Measurements from ENCODE around the gene SLC35B2.
"Not testable (repeated sequence)": the region's sequence is repeated elsewhere in the genome, so short reads cannot be mapped to it uniquely, and the experiment has no call there.

Gene SLC35B2

GRCh38 chr6:44232676-44233566 lies 24.4 kb downstream of the SLC35B2 start:
- no peak for DNase-seq

- DNase-seq, result not testable (repeated sequence)
These were observed 25.9 kb downstream of the SLC35B2 start for GRCh38 chr6:44231426-44231825.

GRCh38 chr6:44230034-44230675 lies 27.2 kb downstream of the SLC35B2 start:
- DNase-seq, result no peak

GRCh38 chr6:44229376-44230033 lies 27.8 kb downstream of the SLC35B2 start:
- no peak for DNase-seq

GRCh38 chr6:44228836-44229235 lies 28.5 kb downstream of the SLC35B2 start:
- DNase-seq, result no peak

GRCh38 chr6:44228433-44228832 lies 28.9 kb downstream of the SLC35B2 start:
- no peak for DNase-seq

- no peak for DNase-seq
These were observed 29.3 kb downstream of the SLC35B2 start for GRCh38 chr6:44228031-44228430.

- DNase-seq, result peak; percentile 57
These were observed 30.1 kb downstream of the SLC35B2 start for GRCh38 chr6:44227148-44227793.

GRCh38 chr6:44226368-44227147 lies 30.8 kb downstream of the SLC35B2 start:
- DNase-seq, result no peak

- DNase-seq, result peak; percentile 97
These were observed 31.6 kb downstream of the SLC35B2 start for GRCh38 chr6:44225579-44226325.

GRCh38 chr6:44224965-44225305 lies 32.4 kb downstream of the SLC35B2 start:
- no peak for DNase-seq

- peak; percentile 36 for DNase-seq
These were observed 33.0 kb downstream of the SLC35B2 start for GRCh38 chr6:44224029-44224964.

GRCh38 chr6:44223319-44224028 lies 33.9 kb downstream of the SLC35B2 start, which contains the start of gene SLC29A1:
Gene SLC29A1 (plus strand): TSS chr6:44223595. CDS start chr6:44227314, 3,719 bp downstream.
- peak; percentile 80 for DNase-seq

GRCh38 chr6:44222486-44223318 lies 34.6 kb downstream of the SLC35B2 start:
- DNase-seq, result no peak

GRCh38 chr6:44221961-44222335 lies 35.4 kb downstream of the SLC35B2 start:
- no peak for DNase-seq

GRCh38 chr6:44221291-44221960 lies 35.9 kb downstream of the SLC35B2 start:
- DNase-seq, result peak; percentile 96

- DNase-seq, result no peak
These were observed 36.4 kb downstream of the SLC35B2 start for GRCh38 chr6:44220913-44221290.

Data from hematopoietic multipotent progenitor cell treated with erythropoietin and hydrocortisone succinate and interleukin-3 and kit ligand, for 8 days (in vitro differentiated cells).